Esophagus squamous epithelium (tissue), 5 donors: ENCODE data around the gene FBXO11. TPM values are rescaled to one million over a fixed set of nuclear protein-coding genes. Genes with fewer than 3 reads are reported as not detected.
"Not testable (repeated sequence)": the region's sequence is repeated elsewhere in the genome, so short reads cannot be mapped to it uniquely, and the experiment has no call there.

ENCODE experiments used
- DNase-seq: peaks from one replicate; lab custom pipeline; 2025; lab: John Stamatoyannopoulos, UW
- H3K27ac ChIP-seq, 4 donors: fragments of 200-600 bp; sonication (generic); one replicate each; pipeline ENCODE4 v1.5.1; 2016 to 2019; ENCODE audit warnings: mild to moderate bottlenecking in 1 of 4
- H3K27me3 ChIP-seq, 4 donors: fragments of 200-600 bp; sonication (generic); 1 replicate in 3 of 4; 2 replicates in 1 of 4; pipeline versions ENCODE4 v1.5.1 to v1.6.0; 2017 to 2021; ENCODE audit warnings: antibody characterized with exemption in 1 of 4
- H3K36me3 ChIP-seq, 3 donors: fragments of 200-600 bp; sonication (generic); one replicate each; pipeline ENCODE4 v1.5.1; 2016 to 2019
- H3K4me1 ChIP-seq, 3 donors: fragments of 200-600 bp; sonication (generic); one replicate each; pipeline ENCODE4 v1.5.1; 2017 to 2019
- H3K4me3 ChIP-seq, 4 donors: fragments of 200-600 bp; sonication (generic); 1 replicate in 3 of 4; 2 replicates in 1 of 4; pipeline ENCODE4 v1.5.1; 2016 to 2019; ENCODE audit warnings: mild to moderate bottlenecking in 2 of 4, moderate library complexity in 1 of 4
- H3K9me3 ChIP-seq, 3 donors: fragments of 200-600 bp; sonication (generic); one replicate each; pipeline ENCODE4 v1.5.1; 2016 to 2019
- POLR2A ChIP-seq, 4 donors: fragments of 450-650 bp; IDR thresholded peaks; one replicate each; pipeline ENCODE4 v1.6.1; 2017; ENCODE audit warnings: antibody characterized with exemption in 4 of 4, mild to moderate bottlenecking in 4 of 4, moderate library complexity in 3 of 4
- WGBS, 2 donors: methylation state at CpG; one replicate each; pipeline ENCODE4 v1.1.5; 2018; 5-methylcytosine and 5-hydroxymethylcytosine counted together
- intact Hi-C: fragments of 100-400 bp; cut with DNase I; formaldehyde crosslinking; loops from one replicate; pipeline ENCODE4 v1.15.0; 2022
- total RNA-seq, 4 donors: library from RNA; depleted of rRNA; stranded (reverse); fragments of >200 nt; gene quantifications; one replicate each; pipeline ENCODE4 v1.1.0, GENCODE V29; 2016
- TF ChIP-seq, protein P1 (sequence below), 6 experiments: fragments of 450-650 bp in 4 of 6; fragments of 200-600 bp in 2 of 6; sonication (generic) in 2 of 6; IDR thresholded peaks; one replicate each; pipeline ENCODE4 v1.5.1; 2016 to 2019; ENCODE audit warnings: antibody characterized with exemption in 6 of 6, mild to moderate bottlenecking in 4 of 6, moderate library complexity in 4 of 6
- donor health status: DM: yes; HTN: yes; CAD: no.

FBXO11 gene
- total RNA-seq, 4 donors from 2014 or later, result 21.0 to 50.2 (median 34.7) TPM

DNA sequence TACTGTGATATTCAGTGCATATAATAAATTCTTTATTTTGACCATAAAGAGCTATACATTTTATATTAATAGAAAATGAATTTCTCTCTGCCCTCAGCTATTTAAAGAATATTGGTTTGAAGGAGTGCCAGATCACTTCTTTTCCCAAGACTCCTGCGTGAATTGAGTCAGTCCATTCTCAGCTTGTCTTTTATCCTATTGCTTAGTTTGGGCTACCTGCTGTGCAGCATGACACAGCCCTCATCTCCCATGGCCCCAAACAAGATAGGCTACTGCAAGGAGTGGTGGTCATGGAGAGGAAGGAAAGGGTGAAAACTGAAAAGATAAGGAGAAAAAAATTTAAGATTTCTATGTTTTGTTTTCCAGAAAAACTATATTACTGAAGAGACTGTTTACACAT lies 10.1 kb upstream of the FBXO11 start:
- Histone ChIP-seq H3K36me3 (no peaks in the 10 kb centered on the region), H3K27me3 (no peaks in the 10 kb centered on the region), H3K4me3 (no peak overlapping the region), H3K27ac (no peak overlapping the region), H3K4me1 (no peaks in the 10 kb centered on the region), H3K9me3 (no peaks in the 10 kb centered on the region)
- TF ChIP-seq POLR2A (IDR thresholded peaks at IDR 0.05), result no peak
- TF ChIP-seq, protein P1, sequence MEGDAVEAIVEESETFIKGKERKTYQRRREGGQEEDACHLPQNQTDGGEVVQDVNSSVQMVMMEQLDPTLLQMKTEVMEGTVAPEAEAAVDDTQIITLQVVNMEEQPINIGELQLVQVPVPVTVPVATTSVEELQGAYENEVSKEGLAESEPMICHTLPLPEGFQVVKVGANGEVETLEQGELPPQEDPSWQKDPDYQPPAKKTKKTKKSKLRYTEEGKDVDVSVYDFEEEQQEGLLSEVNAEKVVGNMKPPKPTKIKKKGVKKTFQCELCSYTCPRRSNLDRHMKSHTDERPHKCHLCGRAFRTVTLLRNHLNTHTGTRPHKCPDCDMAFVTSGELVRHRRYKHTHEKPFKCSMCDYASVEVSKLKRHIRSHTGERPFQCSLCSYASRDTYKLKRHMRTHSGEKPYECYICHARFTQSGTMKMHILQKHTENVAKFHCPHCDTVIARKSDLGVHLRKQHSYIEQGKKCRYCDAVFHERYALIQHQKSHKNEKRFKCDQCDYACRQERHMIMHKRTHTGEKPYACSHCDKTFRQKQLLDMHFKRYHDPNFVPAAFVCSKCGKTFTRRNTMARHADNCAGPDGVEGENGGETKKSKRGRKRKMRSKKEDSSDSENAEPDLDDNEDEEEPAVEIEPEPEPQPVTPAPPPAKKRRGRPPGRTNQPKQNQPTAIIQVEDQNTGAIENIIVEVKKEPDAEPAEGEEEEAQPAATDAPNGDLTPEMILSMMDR (IDR thresholded peaks at IDR 0.05), result no peak
- intact Hi-C loops, result no loop called here
- 38 to 94% methylated on average over 1 of the region's 1 CpG for WGBS, 2 donors
- DNase-seq, result no peak

DNA sequence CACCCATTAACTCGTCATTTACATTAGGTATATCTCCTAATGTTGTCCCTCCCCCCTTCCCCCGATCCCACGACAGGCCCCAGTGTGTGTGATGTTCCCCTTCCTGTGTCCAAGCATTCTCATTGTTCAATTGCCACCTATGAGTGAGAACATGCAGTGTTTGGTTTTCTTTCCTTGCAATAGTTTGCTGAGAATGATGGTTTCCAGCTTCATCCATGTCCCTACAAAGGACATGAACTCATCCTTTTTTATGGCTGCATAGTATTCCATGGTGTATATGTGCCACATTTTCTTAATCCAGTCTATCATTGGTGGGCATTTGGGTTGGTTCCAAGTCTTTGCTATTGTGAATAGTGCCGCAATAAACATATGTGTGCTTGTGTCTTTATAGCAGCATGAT lies 4.4 kb upstream of the FBXO11 start:
- intact Hi-C loops, result not testable (repeated sequence)
- WGBS, 2 donors, result 84 to 88% methylated on average over 4 of the region's 4 CpGs

DNA sequence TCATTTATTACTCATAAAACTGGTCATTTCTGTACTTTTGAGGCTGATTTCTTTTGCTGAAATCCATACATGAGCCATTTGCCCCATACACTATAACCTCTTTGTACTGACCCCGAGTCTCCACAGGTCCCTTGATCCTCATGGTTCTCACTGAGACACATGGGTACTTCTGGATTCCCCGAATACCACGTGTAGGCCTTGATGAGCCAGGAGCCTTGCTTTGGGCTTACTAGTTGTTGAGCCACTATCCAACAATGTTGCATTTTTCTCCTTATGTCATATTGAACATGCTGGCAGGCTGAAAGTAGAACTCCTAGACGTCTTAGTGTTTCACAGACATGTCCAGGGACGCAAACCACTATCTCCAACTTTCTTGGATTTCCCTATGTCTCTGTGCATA lies 2.4 kb upstream of the FBXO11 start:
- Histone ChIP-seq H3K4me3 (no peak overlapping the region), H3K9me3 (no peaks in the 10 kb centered on the region), H3K27me3 (no peaks in the 10 kb centered on the region), H3K36me3 (no peaks in the 10 kb centered on the region), H3K27ac (no peak overlapping the region), H3K4me1 (peaks cover 0 to 15% (median 5%) of the 10 kb centered on the region in 3 donors)
- TF ChIP-seq POLR2A (IDR thresholded peaks at IDR 0.05), result no peak
- TF ChIP-seq, protein P1 (IDR thresholded peaks at IDR 0.05), result no peak
- intact Hi-C loops, result loop anchor here (10.0 kb wide), 1 partner anchor 124 kb away; the partner anchor contains the start of gene MSH6
- 82 to 89% methylated on average over 5 of the region's 5 CpGs for WGBS, 2 donors
- no peak for DNase-seq

More for the DNA sequence above, 4.4 kb upstream of the FBXO11 start:
- not testable (repeated sequence) for H3K9me3 ChIP-seq, H3K36me3 ChIP-seq, H3K4me3 ChIP-seq, H3K27ac ChIP-seq, DNase-seq, H3K4me1 ChIP-seq, H3K27me3 ChIP-seq

DNA sequence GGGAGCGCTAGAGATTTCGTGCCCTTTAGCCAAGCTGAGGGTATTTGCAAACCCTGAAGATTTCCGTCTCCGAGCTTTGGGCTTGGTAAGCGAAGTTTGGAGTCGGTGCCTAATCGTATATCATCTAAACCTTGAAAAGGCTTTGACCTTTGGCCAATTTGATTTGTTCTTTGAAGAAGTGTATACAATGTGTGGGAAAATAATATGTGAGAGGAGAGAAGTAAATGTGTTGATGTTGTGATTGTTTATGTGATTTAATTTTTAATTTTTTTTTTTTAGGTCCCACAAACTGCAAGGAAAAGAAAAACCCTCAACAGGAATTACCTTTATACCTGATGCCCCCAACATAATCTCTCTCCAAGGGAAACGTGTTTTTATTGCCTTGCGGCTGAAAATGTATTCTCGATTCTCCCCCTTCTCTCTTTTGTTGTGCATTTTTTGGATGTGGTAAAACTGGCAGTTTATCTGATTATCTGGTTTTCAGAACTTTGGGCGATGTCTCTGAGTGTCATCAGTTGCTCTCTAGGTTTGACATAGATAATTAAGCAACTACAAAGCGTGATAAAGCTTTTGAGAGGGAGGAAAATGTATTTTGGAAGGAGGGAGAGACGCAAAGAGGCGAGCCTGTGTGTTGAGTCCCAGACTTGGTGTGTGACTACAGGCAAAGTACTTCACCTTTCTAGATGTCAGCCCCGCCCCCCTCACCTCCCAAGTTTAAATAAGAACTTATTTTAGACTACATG lies 912 bp upstream of the FBXO11 start:
- peak; percentile 46 for DNase-seq
- TF ChIP-seq POLR2A (IDR thresholded peaks at IDR 0.05), result peak in 1 of 4 donors; percentile 33
- TF ChIP-seq, protein P1 (IDR thresholded peaks at IDR 0.05), result peak in 1 of 6 experiments; percentile 55
- 12 to 17% methylated on average over 15 of the region's 15 CpGs for WGBS, 2 donors
- intact Hi-C loops, result loop anchor here (10.0 kb wide), 1 partner anchor 122 kb away; the partner anchor contains the start of gene MSH6
- H3K9me3 ChIP-seq, result no peaks in the 10 kb centered on the region
- H3K4me3 ChIP-seq, result peak overlapping the region; percentile 96 to 99 (median 98)
- H3K27ac ChIP-seq, result peak overlapping the region; percentile 99 to 100 (median 100)
- peaks cover 0 to 30% (median 5%) of the 10 kb centered on the region in 3 donors for H3K4me1 ChIP-seq
- H3K36me3 ChIP-seq, result no peaks in the 10 kb centered on the region
- H3K27me3 ChIP-seq, result no peaks in the 10 kb centered on the region

DNA sequence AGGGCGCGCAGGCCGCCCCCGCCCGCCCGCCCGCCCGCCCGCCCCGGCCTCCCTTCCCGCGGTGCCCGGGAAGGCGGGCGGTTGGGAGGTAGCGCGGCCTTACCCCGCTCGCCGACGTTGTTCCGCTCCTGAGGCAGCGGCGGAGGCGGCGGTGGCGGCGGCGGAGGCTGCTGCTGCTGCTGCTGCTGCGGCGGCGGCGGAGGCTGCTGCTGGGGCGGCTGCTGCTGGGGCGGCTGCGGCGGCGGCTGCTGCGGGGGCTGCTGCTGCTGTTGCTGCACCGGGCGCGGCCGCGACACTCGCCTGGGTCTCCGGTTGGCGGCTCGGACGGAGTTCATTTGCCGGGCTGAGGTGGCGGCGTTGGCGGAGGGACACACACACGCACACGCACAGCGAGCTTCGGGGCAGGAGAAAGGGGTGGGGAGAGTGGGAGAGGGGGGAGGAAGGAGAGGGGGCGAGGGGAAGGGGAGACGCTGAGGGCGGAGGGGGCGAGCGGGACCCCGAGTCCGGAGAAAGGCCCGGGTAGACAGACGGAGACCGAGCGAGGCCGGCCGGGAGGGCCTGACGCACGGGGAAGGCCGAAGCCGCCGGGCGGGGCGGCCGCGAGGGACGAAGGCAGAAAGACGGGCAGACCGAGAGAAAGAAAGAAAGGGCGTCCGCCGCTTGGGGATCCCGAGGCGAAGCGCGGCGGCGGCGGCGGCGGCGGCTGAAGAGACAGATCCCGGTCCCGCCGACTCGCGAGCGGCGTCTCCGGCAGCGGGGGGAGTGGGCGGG lies 727 bp downstream of the FBXO11 start:
- intact Hi-C loops, result loop anchor here (10.0 kb wide), 1 partner anchor 121 kb away; the partner anchor contains the start of gene MSH6
- DNase-seq, result peak; percentile 10
- WGBS, 2 donors, result 0 to 1% methylated on average over 37 to 38 of the region's 105 CpGs

More for the DNA sequence above, 727 bp downstream of the FBXO11 start:
- no peaks in the 10 kb centered on the region for H3K27me3 ChIP-seq
- peak overlapping the region; percentile 99 to 100 (median 100) for H3K27ac ChIP-seq
- peaks cover 0 to 45% (median 5%) of the 10 kb centered on the region in 3 donors for H3K4me1 ChIP-seq
- H3K9me3 ChIP-seq, result no peaks in the 10 kb centered on the region
- no peaks in the 10 kb centered on the region for H3K36me3 ChIP-seq
- H3K4me3 ChIP-seq, result peak overlapping the region; percentile 96 to 99 (median 98)
- TF ChIP-seq, protein P1 (IDR thresholded peaks at IDR 0.05), result no peak
- peak in 1 of 4 donors; percentile 14 for TF ChIP-seq POLR2A (IDR thresholded peaks at IDR 0.05)
